ENCODE results near the gene SMPD2. TPM values are rescaled to one million over a fixed set of nuclear protein-coding genes. Genes with fewer than 3 reads are reported as not detected.

SMPD2 gene
- total and polyA plus RNA-seq, 2 donors (not counting 1 experiment from before 2014, with no cell fraction given): 35.7 to 43.9 TPM

GRCh38 chr6:109488001-109488400 lies 47.5 kb downstream of the SMPD2 start:
- no peak overlapping the region for H2AFZ ChIP-seq (ENCODE audit: insufficient read depth, low read depth, low read length, poor library complexity, severe bottlenecking)
- no peak overlapping the region for H3K27ac ChIP-seq (ENCODE audit: low read length in 2 of 2)
- POLR2A ChIA-PET: no interaction called here
- no peaks in the 10 kb centered on the region for H3K36me3 ChIP-seq (replicated peaks in 1 of 2; ENCODE audit: control extremely low read depth in 1 of 2, control insufficient read depth in 1 of 2, extremely low read depth in 1 of 2, insufficient read depth in 2 of 2, low read length in 1 of 2)
- DNase-seq: no peak
- peaks cover 9 to 16% of the 10 kb centered on the region in 2 donors for H3K4me1 ChIP-seq (ENCODE audit: control insufficient read depth in 2 of 2, insufficient read depth in 2 of 2, low read length in 2 of 2)
- no peak overlapping the region for H3K4me3 ChIP-seq (ENCODE audit: control extremely low read depth in 1 of 5, extremely low read depth in 1 of 5, insufficient read depth in 1 of 5, low read depth in 2 of 5, low read length in 4 of 5)
- no peak overlapping the region for H3K9ac ChIP-seq (ENCODE audit: low read length)
- H3K4me2 ChIP-seq (replicated peaks; ENCODE audit: low read depth, low read length, poor library complexity, severe bottlenecking): no peak overlapping the region
- intact Hi-C loops (cut with micrococcal nuclease): loop anchor here (10.0 kb wide), 1 partner anchor 1327 kb away; the partner anchor contains the start of gene CDK19
- no peak overlapping the region for H3K27ac Mint-ChIP-seq
- no peaks in the 10 kb centered on the region for H4K20me1 ChIP-seq (ENCODE audit: control insufficient read depth, insufficient read depth, low read length, poor library complexity, severe bottlenecking)
- no peaks in the 10 kb centered on the region for H3K9me3 Mint-ChIP-seq (ENCODE audit: insufficient read depth)
- TF ChIP-seq EZH2 (IDR thresholded peaks at IDR 0.05; ENCODE audit: borderline replicate concordance, insufficient read depth, low read depth, low read length, poor library complexity, severe bottlenecking) (no peak), CTCF (IDR thresholded peaks at IDR 0.05) (no peak)
- no peaks in the 10 kb centered on the region for H3K9me3 ChIP-seq (ENCODE audit: control extremely low read depth in 1 of 3, control insufficient read depth in 2 of 3, insufficient read depth in 1 of 3, low read length in 2 of 3)
- H3K27me3 Mint-ChIP-seq: no peaks in the 10 kb centered on the region
- CTCF ChIA-PET: interaction anchor here (0.6 kb wide), 1 partner anchor 110 kb away, joined by 3 read pairs; no protein-coding TSS in a partner anchor
- no peaks in the 10 kb centered on the region for H3K27me3 ChIP-seq (replicated peaks in 1 of 4; ENCODE audit: control extremely low read depth in 1 of 4, control insufficient read depth in 3 of 4, insufficient read depth in 4 of 4, low read length in 3 of 4)
- no peak overlapping the region for H3K4me3 Mint-ChIP-seq
- no peak for ATAC-seq (ENCODE audit: low read depth)
- no peaks in the 10 kb centered on the region for H3K79me2 ChIP-seq (ENCODE audit: control insufficient read depth, insufficient read depth, low read length)
- peaks cover 21% of the 10 kb centered on the region for H3K4me1 Mint-ChIP-seq

GRCh38 chr6:109490713-109491112 lies 50.2 kb downstream of the SMPD2 start:
- no peaks in the 10 kb centered on the region for H3K36me3 ChIP-seq (replicated peaks in 1 of 2; ENCODE audit: control extremely low read depth in 1 of 2, control insufficient read depth in 1 of 2, extremely low read depth in 1 of 2, insufficient read depth in 2 of 2, low read length in 1 of 2)
- no peaks in the 10 kb centered on the region for H3K27me3 ChIP-seq (replicated peaks in 1 of 4; ENCODE audit: control extremely low read depth in 1 of 4, control insufficient read depth in 3 of 4, insufficient read depth in 4 of 4, low read length in 3 of 4)
- H3K9me3 ChIP-seq (ENCODE audit: control extremely low read depth in 1 of 3, control insufficient read depth in 2 of 3, insufficient read depth in 1 of 3, low read length in 2 of 3): no peaks in the 10 kb centered on the region
- POLR2A ChIA-PET: interaction anchor here (2.1 kb wide), 1 partner anchor 108 kb away, joined by 12 read pairs; the partner anchor contains the start of gene CD164
- no peaks in the 10 kb centered on the region for H4K20me1 ChIP-seq (ENCODE audit: control insufficient read depth, insufficient read depth, low read length, poor library complexity, severe bottlenecking)
- no peak overlapping the region for H3K4me3 ChIP-seq (ENCODE audit: control extremely low read depth in 1 of 5, extremely low read depth in 1 of 5, insufficient read depth in 1 of 5, low read depth in 2 of 5, low read length in 4 of 5)
- CTCF ChIA-PET: no interaction called here
- no peak overlapping the region for H3K27ac Mint-ChIP-seq
- intact Hi-C loops (cut with micrococcal nuclease): no loop called here
- no peak overlapping the region for H3K9ac ChIP-seq (ENCODE audit: low read length)
- no peaks in the 10 kb centered on the region for H3K27me3 Mint-ChIP-seq
- WGBS (ENCODE audit: insufficient coverage): no CpG with 5 or more reads among the region's 2 CpGs
- H3K4me1 Mint-ChIP-seq: peaks cover 22% of the 10 kb centered on the region
- ATAC-seq (ENCODE audit: low read depth) (no peak), DNase-seq (no peak)
- peaks cover 8 to 14% of the 10 kb centered on the region in 2 donors for H3K4me1 ChIP-seq (ENCODE audit: control insufficient read depth in 2 of 2, insufficient read depth in 2 of 2, low read length in 2 of 2)
- H3K4me2 ChIP-seq (replicated peaks; ENCODE audit: low read depth, low read length, poor library complexity, severe bottlenecking): no peak overlapping the region
- TF ChIP-seq EZH2 (IDR thresholded peaks at IDR 0.05; ENCODE audit: borderline replicate concordance, insufficient read depth, low read depth, low read length, poor library complexity, severe bottlenecking) (no peak), CTCF (IDR thresholded peaks at IDR 0.05) (no peak)
- H3K4me3 Mint-ChIP-seq: no peak overlapping the region
- no peak overlapping the region for H2AFZ ChIP-seq (ENCODE audit: insufficient read depth, low read depth, low read length, poor library complexity, severe bottlenecking)
- no peaks in the 10 kb centered on the region for H3K9me3 Mint-ChIP-seq (ENCODE audit: insufficient read depth)
- H3K79me2 ChIP-seq (ENCODE audit: control insufficient read depth, insufficient read depth, low read length): no peaks in the 10 kb centered on the region
- H3K27ac ChIP-seq (ENCODE audit: low read length in 2 of 2): no peak overlapping the region
